Activated gamma-delta T cell treated with Interleukin-2 at 50 U/mL for 16 hours (primary cell): ENCODE measurements around the gene NR2F1.

Source experiments
- DNase-seq: peaks from one replicate; pipeline ENCODE4 v3.0.0-alpha.2; 2020

The NR2F1 gene

GRCh38 chr5:93642526-93642925 lies 59.5 kb downstream of the NR2F1 start:
- no peak for DNase-seq
